WI38 (cell line): ENCODE results near the gene MGAT4A.
A peak's percentile ranks its signal among the peaks of the same experiment; 100 is the strongest.

Experiments
- H3K4me3 ChIP-seq: 2 replicates; pipeline ENCODE4 v1.5.1; 2011; ENCODE audit warnings: low read depth, mild to moderate bottlenecking, control low read depth, low read length
- TF ChIP-seq, protein P1 (sequence below): IDR thresholded peaks from 2 replicates; pipeline ENCODE4 v1.5.1; 2012; ENCODE audit warnings: low read depth, mild to moderate bottlenecking, control low read depth, low read length

Gene MGAT4A

DNA sequence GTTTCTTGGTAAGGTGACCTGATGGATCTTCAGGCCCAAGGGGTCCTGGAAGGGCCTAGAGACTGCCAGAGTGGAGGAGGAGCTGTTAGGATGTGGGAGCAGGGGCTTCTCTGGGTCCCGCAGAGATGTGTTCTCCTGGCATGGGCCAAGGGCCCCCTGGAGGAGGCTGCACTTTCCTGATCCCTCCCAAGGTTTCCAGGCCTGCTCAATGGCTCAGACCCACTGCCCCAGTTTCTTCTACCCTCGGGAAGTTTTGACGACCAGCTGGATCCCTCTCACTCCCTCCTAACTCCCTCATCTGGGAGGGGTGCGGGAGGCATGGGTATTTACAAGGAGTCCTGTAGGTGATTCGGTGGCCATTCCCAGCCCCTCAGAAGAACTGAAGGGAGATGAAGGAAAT is 158.7 kb downstream of the MGAT4A start:
- TF ChIP-seq, protein P1, sequence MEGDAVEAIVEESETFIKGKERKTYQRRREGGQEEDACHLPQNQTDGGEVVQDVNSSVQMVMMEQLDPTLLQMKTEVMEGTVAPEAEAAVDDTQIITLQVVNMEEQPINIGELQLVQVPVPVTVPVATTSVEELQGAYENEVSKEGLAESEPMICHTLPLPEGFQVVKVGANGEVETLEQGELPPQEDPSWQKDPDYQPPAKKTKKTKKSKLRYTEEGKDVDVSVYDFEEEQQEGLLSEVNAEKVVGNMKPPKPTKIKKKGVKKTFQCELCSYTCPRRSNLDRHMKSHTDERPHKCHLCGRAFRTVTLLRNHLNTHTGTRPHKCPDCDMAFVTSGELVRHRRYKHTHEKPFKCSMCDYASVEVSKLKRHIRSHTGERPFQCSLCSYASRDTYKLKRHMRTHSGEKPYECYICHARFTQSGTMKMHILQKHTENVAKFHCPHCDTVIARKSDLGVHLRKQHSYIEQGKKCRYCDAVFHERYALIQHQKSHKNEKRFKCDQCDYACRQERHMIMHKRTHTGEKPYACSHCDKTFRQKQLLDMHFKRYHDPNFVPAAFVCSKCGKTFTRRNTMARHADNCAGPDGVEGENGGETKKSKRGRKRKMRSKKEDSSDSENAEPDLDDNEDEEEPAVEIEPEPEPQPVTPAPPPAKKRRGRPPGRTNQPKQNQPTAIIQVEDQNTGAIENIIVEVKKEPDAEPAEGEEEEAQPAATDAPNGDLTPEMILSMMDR, result no peak
- no peak overlapping the region for H3K4me3 ChIP-seq

DNA sequence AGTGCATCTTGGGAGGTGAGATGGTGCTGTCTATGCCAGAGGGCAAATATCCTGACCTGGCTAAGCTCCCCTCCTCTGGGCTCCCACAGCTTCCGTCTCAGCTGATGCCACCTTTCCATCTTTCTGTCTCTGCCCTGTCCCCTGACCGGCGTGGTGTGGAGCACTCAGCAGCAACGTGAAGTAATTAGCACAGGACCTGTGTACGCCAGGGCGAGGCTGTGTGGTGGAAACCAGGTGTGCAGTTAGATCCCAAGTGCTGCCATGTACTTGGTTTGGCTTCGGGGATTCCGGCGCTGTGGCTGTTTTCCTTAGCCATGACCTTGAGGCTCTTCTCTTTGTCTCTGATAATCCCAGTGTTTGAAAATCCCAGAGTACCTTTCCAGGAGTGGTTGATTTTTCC is 159.1 kb downstream of the MGAT4A start:
- TF ChIP-seq, protein P1, result no peak
- H3K4me3 ChIP-seq, result no peak overlapping the region

DNA sequence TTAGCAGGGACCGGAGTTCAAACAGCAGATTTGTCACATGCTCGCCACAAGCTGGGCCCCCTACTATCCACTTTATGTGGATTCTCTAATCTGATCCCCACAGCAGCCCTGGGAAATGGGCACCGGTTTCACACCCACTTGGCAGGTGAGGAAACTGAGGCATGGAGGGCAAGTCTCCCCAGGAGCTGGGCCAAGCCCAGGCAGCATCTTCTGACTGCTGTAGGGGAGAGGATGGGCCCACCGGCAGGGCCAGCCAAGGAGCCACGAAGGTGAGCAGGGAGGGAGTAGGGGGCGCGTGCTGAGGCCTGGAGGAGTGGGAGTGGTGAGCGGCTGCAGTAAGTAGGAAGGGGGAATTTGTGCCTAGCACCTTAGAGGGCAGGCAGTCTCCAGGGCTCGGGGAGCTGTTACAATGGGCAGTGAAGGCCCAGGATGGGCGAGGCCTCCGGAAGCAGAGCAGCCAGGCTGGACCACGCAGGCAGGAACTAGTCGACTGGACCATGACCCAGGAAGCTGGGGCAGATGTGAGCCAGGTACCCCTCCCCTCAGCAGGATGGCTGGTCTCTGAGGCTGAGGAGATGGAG is 159.7 kb downstream of the MGAT4A start:
- TF ChIP-seq, protein P1, result no peak
- no peak overlapping the region for H3K4me3 ChIP-seq

DNA sequence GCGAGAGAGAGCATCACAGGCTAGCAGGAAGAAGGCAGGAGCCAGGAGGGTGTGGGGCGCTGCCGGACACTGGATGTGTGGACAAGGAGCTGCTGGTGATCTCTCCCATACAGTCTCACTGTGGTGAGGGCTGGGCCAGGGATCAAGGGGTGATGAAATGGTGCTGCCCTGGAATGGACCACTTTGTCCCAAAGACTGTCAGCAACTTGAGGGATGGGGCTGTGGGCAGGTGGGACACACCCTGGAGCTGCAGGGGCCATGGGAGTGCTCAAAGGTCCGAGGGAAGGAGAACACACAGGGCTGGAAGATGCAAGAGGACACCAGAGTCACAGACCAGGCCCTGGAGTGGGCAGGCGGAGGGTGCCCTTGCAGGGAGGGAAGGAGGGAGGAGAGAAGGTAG is 160.6 kb downstream of the MGAT4A start:
- no peak overlapping the region for H3K4me3 ChIP-seq
- TF ChIP-seq, protein P1, result no peak

DNA sequence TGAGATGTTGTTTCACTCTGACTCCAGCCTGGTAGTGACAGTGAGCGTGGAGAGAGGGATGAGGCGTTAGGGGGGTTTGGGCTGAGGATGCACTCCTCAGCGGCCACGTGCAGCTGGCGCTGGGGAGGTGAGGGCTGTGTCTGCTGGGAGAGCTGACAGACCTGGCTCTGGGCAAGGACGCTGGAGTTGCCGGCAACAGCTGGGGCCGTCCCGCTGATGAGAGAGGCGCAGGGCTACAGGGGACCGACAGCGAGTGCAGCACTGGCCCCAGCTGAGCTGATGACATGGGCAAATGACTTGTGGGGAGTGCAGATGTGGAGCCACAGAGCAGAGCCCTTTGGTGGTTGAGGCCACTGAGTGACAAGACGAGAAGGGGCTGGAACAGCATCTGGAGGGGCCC is 161.0 kb downstream of the MGAT4A start:
- TF ChIP-seq, protein P1, result no peak
- no peak overlapping the region for H3K4me3 ChIP-seq

DNA sequence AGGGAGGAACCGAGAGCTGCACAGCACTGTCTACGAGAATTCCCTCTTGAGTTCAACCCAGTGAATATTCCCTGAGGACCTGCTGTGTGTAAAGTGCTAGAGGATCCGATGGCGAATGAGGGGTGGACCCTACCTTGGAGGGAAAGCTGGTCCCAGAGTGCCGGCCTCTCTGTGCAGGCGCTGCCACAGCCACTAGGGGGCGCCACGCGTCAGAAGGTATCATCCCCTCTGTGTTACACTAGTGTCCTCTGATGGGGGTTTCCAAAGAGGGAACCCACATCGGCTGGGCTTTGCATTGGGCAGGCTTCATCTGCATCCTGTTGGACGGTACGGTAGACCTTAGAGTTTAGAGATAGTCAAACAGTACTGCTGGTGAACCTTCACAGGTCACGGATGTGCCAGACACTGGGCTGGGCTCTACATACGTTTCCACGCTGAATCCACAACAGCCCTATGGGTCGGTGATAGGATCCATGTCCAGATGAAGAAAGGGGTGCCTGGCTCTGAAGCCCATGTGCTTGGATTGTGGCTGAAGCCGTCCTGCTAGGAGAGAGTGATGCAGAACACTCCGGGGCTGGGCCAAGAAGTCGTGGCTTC is 161.6 kb downstream of the MGAT4A start:
- H3K4me3 ChIP-seq, result no peak overlapping the region
- TF ChIP-seq, protein P1, result peak; percentile 78
